HG02885 (cell line): ENCODE measurements around the gene SPINT2.
A peak's percentile ranks its signal among the peaks of the same experiment; 100 is the strongest.
"Not testable (repeated sequence)": the region's sequence is repeated elsewhere in the genome, so short reads cannot be mapped to it uniquely, and the experiment has no call there.

Experiments used
- ATAC-seq: cut with Tn5 transposase; IDR thresholded peaks from one replicate; pipeline ENCODE4 v1.9.1; 2021; ENCODE audit warnings: mild to moderate bottlenecking; ENCODE audit not compliant: unreplicated experiment, poor library complexity

SPINT2 gene, protein sequence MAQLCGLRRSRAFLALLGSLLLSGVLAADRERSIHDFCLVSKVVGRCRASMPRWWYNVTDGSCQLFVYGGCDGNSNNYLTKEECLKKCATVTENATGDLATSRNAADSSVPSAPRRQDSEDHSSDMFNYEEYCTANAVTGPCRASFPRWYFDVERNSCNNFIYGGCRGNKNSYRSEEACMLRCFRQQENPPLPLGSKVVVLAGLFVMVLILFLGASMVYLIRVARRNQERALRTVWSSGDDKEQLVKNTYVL

DNA sequence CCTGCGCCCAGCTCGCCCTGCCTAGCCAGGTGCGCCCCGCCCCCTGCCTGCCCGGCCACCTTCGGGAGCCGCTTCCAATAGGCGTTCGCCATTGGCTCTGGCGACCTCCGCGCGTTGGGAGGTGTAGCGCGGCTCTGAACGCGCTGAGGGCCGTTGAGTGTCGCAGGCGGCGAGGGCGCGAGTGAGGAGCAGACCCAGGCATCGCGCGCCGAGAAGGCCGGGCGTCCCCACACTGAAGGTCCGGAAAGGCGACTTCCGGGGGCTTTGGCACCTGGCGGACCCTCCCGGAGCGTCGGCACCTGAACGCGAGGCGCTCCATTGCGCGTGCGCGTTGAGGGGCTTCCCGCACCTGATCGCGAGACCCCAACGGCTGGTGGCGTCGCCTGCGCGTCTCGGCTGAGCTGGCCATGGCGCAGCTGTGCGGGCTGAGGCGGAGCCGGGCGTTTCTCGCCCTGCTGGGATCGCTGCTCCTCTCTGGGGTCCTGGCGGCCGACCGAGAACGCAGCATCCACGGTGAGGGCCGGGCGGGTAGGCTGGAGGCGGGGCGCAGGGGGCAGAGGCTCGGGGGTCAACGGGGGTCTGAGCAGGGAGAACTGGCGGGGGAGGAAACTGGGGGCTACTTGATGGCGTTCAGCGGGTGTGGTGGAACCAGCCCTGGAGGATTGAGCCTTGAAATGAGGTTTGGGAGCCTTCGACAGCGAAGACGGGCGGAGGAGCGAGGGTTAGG lies at the start of gene SPINT2:
SPINT2 (plus strand) TSS at position 88 of the 727 bp plus-strand sequence; CDS start at position 408, 320 bp downstream.
- no peak for ATAC-seq

DNA sequence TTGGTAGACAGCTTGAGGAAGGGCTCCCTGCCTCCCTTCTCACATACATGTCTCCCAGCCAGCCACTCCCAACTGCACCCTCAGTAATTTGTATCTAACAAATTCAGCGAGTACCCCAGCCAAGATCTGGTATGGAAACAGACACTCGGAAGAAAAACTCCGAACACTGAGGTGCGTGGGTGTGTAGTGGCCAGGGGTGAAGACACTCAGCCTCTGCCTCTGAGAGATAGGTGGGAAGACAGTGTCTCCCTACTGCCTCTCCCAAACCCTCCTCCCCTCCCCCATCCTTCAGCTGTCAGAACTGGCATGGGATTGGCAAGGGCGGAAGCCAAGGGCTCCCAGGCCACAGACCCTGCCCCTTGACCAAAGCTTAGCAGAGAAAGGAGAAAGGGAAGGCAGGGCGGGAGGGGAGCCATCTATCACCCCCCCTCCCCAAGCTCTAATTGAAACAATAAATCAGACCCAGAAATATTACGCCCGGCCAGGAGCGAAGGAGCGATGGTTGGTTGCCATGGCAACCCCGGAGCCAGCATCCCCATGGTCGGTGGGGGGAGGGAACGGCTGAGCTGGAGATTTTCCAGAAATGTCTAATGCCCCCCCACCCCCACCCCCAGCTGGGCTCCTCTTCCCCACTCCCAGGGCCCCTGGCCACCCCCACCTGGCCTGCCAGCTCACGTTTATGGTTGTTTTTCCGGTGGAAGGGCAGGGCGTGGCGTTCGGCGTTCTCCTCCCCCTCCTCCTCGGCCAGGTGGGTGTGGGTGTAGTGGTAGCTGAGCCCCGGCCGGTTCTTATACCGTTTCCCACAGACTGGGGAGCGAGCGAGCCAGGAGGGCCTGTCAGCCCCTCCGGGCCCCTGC lies 47.4 kb upstream of the SPINT2 start:
- ATAC-seq, result no peak

DNA sequence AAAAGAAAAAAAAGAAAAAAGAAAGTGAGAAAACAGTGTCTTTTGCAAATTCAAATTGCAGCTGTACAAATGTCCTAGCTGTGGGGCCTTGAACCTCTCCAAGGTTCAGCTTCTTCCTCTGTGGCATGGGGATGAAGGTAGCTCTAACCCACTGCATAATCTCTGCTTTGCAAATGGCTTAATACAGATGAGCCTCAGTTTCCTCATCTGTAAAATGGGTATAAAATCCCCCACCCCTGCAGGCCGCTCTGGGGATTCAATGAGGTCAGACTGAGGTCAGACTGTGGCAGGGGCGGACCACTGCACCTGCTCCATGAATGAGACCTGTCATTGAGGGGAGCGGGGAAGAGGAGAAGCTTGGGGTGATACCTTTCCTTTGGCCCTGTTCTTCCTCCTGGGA lies 46.2 kb upstream of the SPINT2 start:
- ATAC-seq, result no peak

GRCh38 chr19:38219221-38219620 lies 45.2 kb upstream of the SPINT2 start:
- ATAC-seq, result no peak

DNA sequence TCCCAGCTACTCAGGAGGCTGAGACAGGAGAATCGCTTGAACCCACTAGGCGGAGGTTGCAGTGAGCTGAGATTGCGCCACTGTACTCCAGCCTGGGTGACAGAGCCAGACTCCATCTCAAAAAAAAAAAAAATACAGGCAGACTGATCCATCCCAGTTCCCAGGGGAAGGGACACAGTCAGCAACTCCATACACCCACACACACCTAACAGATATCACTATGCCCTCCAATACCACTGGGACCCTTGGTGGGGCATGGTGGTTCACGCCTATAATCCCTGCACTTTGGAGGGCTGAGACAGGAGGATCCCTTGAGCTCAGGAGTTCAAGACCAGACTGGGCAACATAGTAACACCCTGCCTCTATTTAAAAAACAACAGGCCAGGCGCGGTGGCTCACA lies 43.0 kb upstream of the SPINT2 start:
- no peak for ATAC-seq

GRCh38 chr19:38221919-38222830 lies 42.2 kb upstream of the SPINT2 start:
- ATAC-seq, result no peak

DNA sequence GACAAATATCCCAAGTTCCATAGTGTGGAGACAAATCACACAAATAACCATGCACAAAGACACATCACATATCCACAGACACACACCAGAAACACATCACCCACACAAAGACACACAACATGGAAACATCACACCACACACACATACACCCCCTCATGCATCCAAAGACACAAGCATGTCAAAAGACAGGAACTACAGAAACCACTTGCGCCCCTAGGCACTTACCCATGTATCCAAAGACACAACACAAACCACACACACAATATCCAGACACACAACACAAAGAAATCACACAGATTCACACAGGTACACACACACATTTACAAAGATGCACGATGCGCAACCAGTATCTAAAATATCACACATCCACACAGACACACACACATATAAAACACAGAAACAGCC lies 41.3 kb upstream of the SPINT2 start:
- no peak for ATAC-seq

DNA sequence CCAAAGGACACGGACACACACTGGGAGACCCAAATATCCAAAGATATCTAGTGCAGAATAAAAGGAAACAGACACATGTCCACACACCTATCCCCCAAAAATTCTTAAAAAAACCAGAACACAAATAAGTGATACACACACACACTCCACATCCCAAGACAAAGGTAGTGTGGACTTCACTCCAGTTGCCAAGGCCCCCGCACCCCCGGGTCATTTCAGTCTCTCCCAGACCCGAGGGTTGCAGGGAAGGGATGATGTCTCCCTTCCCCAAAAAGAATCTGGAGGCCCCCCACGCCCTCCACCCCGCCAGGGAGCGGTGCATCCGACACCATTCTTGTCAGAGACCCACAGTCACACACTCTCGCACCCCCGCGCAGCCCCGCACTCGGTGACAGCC lies 40.8 kb upstream of the SPINT2 start:
- ATAC-seq, result no peak

DNA sequence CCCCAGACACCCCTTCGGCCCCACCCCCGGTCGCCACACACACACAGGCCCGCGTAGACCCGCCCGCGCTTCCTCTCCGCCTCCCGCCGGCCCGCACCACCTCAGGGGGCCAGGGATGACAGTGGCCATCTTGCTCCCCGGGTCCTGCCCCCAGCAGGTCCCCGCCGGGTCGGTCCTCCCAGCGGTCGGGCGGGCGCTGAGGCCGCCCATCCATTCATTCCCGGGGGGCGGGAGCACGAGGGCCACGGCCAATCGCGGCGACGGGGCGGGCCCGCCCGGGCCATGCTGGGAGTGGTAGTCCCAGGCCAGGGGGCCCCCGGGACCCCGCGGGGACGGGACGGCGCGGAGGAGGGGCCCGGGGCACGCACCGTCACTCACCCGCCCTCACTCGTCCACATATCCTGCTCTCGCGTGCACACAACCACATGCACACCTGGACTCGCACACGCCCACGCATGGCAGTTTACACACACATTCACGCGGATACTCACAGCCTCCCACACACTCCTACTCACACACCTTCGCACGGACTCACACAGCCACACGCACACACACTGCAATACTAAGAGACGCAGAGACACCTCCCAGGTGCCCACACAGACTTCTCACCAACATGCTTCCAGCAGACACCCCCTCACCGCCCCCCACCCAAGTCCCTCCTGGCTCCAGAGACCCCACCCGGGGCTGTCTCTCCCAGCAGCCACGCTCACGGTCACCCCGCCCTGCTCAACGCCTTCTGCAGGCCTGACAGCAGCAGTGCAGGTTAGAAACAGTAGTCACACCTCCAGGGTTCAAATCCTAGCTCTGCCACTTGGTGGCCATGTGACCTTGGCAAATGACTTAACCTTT lies 40.1 kb upstream of the SPINT2 start, which contains the start of gene DPF1:
DPF1 (minus strand) TSS at position 209 of the 849 bp plus-strand sequence; CDS start at position 129, 80 bp downstream.
- ATAC-seq, result peak; percentile 90

DNA sequence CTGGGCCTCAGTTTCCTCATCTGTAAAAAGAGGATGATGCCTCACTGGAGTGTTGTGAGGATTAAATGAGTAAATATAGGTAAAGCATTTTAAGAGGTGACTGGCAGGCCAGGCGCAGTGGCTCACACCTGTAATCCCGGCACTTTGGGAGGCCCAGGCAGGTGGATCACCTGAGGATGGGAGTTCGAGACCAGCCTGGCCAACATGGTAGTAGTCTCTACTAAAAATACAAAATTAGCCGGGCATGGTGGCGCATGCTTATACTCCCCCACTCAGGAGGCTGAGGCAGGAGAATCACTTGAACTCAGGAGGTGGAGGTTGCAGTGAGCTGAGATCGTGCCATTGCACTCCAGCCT lies 39.5 kb upstream of the SPINT2 start:
- not testable (repeated sequence) for ATAC-seq

DNA sequence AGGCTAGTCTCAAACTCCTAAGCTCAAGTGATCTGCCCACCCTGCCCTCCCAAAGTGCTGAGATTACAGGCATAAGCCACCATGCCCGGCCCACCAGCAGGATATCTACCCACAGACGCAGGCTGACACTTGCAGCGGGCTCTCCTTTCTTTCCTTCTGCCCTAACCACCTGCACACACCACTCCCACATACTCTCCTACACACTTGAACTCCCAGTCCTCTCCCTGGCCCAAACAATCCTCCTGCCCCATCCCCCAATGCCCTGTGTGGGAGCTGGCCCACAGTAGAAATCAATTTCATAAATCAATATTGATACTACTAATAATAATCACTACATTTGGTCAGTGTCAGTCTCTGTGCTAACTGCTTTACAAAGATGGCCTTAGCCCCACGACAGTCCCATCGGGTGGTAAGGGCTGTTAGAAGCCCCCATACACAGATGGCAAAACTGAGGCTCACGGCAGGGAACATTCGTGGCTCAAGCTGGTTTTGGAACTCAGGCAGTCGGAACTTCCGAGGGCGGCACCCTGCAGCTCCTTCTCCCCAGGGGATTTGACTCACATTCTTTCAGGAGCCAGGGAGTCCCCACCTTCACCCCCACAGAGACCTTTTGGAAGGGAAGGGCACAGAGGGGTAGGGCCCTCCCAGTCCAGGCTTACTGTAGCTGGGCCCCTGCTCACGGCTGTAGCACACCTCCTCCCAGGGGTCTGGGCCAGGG lies 36.9 kb upstream of the SPINT2 start:
- ATAC-seq, result no peak

DNA sequence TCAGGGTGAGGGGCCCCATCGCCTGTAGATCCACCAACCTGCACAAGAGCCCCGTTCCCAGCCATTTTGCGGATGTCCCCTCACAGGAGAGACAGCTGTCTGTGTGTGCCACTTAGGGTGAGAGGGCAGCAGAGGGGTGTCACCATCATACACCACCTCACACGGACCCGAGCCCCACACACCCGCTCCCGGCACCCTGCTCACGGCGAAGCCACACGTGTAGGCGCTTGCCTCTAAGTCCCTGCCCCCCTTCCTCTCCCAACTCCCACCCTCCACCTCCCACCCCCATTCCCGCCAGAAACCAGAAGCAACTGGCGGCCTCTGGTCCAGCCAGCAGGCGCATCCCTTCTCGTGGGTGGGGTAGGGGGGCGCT lies 36.4 kb upstream of the SPINT2 start:
- ATAC-seq, result no peak

GRCh38 chr19:38228491-38229439 lies 35.6 kb upstream of the SPINT2 start:
- ATAC-seq, result no peak

DNA sequence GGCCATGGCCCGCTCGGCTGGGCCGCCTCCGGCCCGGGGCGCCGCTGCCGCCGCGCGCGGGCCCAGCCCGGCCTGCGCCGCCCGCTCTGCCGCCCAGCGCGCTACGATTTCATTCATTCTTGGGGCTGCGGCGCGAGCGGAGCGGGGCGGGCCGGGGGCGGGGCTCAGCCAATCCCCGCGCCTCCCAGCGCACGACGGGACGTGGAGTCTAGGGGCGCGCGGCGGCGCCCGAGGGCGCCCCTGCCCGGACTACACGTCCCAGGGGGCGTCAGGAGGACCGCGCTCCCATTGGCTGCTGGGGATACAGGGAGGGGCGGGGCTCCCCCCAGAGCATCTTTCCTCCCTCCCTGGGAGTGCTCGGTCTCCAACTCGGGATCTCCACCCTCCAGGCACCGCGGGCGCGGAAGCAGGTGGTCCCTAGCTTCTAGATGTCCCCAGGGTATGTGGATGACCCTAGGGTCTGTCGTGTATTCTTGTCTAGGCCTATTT lies 34.7 kb upstream of the SPINT2 start:
- peak; percentile 76 for ATAC-seq

GRCh38 chr19:38230506-38231133 lies 33.8 kb upstream of the SPINT2 start:
- not testable (repeated sequence) for ATAC-seq

- no peak for ATAC-seq
Observed at GRCh38 chr19:38231918-38232317, 32.5 kb upstream of the SPINT2 start.

DNA sequence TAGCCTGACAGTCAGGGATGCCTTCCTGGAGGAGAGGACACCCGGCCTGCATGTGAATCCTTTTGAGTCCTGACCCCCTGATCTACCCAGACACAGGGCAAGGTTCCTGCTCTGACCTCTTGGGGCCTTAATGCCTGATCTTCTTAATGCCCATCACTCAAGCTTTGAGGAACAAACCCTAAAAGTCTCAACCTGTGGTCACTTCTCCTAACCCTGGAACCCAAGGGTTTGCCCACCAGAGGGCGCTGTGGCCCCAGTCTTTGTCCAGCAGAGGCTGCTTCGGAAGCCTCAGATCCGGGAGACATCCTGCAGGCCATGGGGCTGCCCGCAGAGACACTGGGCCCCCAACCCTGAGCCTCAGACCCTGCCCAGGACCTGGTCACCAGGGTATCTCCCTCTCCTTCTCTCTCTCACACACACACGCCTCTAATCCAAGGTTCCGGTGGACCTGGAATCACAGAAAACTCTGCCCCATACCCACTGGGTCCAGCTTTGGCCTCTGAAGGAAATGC lies 30.6 kb upstream of the SPINT2 start:
- ATAC-seq, result no peak
